DND-41 (cell line): Measurements from ENCODE around the gene TBPL1.

Experiments
- EZH2 ChIP-seq: IDR thresholded peaks from 3 replicates; pipeline ENCODE4 v1.6.1; 2012; ENCODE audit warnings: borderline replicate concordance, low read depth, mild to moderate bottlenecking, moderate library complexity, low read length, inconsistent platforms; ENCODE audit not compliant: severe bottlenecking
- TF ChIP-seq, protein P1 (sequence below): IDR thresholded peaks from 2 replicates; pipeline ENCODE4 v1.5.1; 2012; ENCODE audit warnings: borderline replicate concordance, low read length, moderate library complexity, mild to moderate bottlenecking; ENCODE audit not compliant: poor library complexity, severe bottlenecking; ENCODE audit errors: extremely low read depth

DNA sequence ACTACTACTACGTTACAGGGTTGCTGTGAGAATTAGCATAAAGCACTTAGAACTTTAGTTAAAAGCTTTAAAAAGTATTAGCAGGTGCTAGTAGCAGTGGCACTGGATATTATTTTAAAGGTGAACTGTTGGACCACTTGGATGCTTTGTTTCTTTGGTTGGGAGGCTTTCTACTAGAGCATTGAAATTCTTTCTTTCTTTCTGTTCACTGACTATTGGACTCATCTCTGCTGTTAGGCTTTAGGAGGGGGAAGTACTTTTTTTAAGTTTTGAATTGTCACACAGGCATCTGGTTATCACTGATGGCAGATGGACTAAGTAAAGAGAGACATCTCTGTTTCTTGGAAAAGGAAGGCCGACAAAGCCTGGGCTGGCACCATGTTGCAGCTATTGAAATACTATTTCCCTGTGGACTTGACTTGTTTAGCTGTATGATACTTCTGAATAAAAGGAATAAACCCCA, 4.8 kb downstream of the TBPL1 start:
- TF ChIP-seq, protein P1, sequence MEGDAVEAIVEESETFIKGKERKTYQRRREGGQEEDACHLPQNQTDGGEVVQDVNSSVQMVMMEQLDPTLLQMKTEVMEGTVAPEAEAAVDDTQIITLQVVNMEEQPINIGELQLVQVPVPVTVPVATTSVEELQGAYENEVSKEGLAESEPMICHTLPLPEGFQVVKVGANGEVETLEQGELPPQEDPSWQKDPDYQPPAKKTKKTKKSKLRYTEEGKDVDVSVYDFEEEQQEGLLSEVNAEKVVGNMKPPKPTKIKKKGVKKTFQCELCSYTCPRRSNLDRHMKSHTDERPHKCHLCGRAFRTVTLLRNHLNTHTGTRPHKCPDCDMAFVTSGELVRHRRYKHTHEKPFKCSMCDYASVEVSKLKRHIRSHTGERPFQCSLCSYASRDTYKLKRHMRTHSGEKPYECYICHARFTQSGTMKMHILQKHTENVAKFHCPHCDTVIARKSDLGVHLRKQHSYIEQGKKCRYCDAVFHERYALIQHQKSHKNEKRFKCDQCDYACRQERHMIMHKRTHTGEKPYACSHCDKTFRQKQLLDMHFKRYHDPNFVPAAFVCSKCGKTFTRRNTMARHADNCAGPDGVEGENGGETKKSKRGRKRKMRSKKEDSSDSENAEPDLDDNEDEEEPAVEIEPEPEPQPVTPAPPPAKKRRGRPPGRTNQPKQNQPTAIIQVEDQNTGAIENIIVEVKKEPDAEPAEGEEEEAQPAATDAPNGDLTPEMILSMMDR, result no peak
- TF ChIP-seq EZH2, result no peak
